CD14-positive monocyte (primary cell): ENCODE data around the gene NOL12. TPM values are rescaled to one million over a fixed set of nuclear protein-coding genes. Genes with fewer than 3 reads are reported as not detected.

ENCODE experiments used
- DNase-seq, 3 donors: peaks; one replicate each; pipeline ENCODE4 v3.0.0-alpha.2; 2011 to 2022
- H2AFZ ChIP-seq: 2 replicates; pipeline ENCODE4 v1.6.0; 2012; ENCODE audit warnings: mild to moderate bottlenecking, low read depth, low read length, inconsistent platforms; ENCODE audit not compliant: insufficient read depth, poor library complexity, severe bottlenecking
- H3K27ac ChIP-seq, 2 donors: 1 replicate in 1 of 2; 2 replicates in 1 of 2; pipeline ENCODE4 v1.5.1; 2012 to 2013; ENCODE audit warnings: low read length in 2 of 2, control low read depth in 1 of 2, inconsistent platforms in 1 of 2, low read depth in 1 of 2, mild to moderate bottlenecking in 1 of 2
- H3K27me3 ChIP-seq, 2 donors: one replicate each; pipeline versions ENCODE4 v1.6.0 to v1.6.1; 2011 to 2013; ENCODE audit warnings: low read length in 2 of 2; ENCODE audit not compliant: control insufficient read depth in 2 of 2, insufficient read depth in 2 of 2
- H3K36me3 ChIP-seq, 2 donors: replicated peaks in 1 of 2; 1 replicate in 1 of 2; 2 replicates in 1 of 2; pipeline versions ENCODE4 v1.5.1 to v1.6.1; 2012 to 2013; ENCODE audit warnings: low read length in 2 of 2, control low read depth in 1 of 2, inconsistent platforms in 1 of 2, mild to moderate bottlenecking in 1 of 2; ENCODE audit not compliant: insufficient read depth in 2 of 2, control insufficient read depth in 1 of 2
- H3K4me1 ChIP-seq, 2 donors: 1 replicate in 1 of 2; 2 replicates in 1 of 2; pipeline versions ENCODE4 v1.5.1 to v1.6.1; 2012 to 2013; ENCODE audit warnings: low read length in 2 of 2, control low read depth in 1 of 2, inconsistent platforms in 1 of 2, mild to moderate bottlenecking in 1 of 2, moderate library complexity in 1 of 2; ENCODE audit not compliant: insufficient read depth in 2 of 2, control insufficient read depth in 1 of 2
- H3K4me2 ChIP-seq: replicated peaks from 2 replicates; pipeline ENCODE3; 2012; ENCODE audit warnings: low read length, moderate library complexity, mild to moderate bottlenecking; ENCODE audit not compliant: poor library complexity, severe bottlenecking; ENCODE audit errors: extremely low read depth
- H3K4me3 ChIP-seq, 3 experiments: fragments of 200-600 bp in 1 of 3; sonication (generic) in 1 of 3; replicated peaks in 1 of 3; 1 replicate in 2 of 3; 2 replicates in 1 of 3; pipeline ENCODE4 v1.5.1; 2011 to 2013; ENCODE audit warnings: low read length in 3 of 3, mild to moderate bottlenecking in 3 of 3, control low read depth in 2 of 3, low read depth in 2 of 3, inconsistent platforms in 1 of 3, moderate library complexity in 1 of 3
- H3K79me2 ChIP-seq: 2 replicates; pipeline ENCODE4 v1.6.0; 2012; ENCODE audit warnings: mild to moderate bottlenecking, control low read depth, inconsistent platforms, low read length, moderate library complexity; ENCODE audit not compliant: insufficient read depth
- H3K9ac ChIP-seq: 2 replicates; pipeline ENCODE4 v1.6.0; 2017; ENCODE audit warnings: low read length, mild to moderate bottlenecking; ENCODE audit not compliant: insufficient read depth, poor library complexity, severe bottlenecking
- H3K9me3 ChIP-seq, 2 donors: replicated peaks in 1 of 2; 1 replicate in 1 of 2; 2 replicates in 1 of 2; pipeline versions ENCODE4 v1.5.1 to v1.6.1; 2012 to 2013; ENCODE audit warnings: low read length in 2 of 2, control low read depth in 1 of 2; ENCODE audit not compliant: control insufficient read depth in 1 of 2, insufficient read depth in 1 of 2
- H4K20me1 ChIP-seq: 2 replicates; pipeline ENCODE4 v1.6.0; 2012; ENCODE audit warnings: mild to moderate bottlenecking, low read length, control low read depth, moderate library complexity; ENCODE audit not compliant: insufficient read depth
- H3K27ac Mint-ChIP-seq, 7 donors: one replicate each; pipeline ENCODE4 v1.8.0; 2020; ENCODE audit warnings: mild to moderate bottlenecking in 7 of 7, mixed read lengths in 7 of 7, moderate library complexity in 6 of 7, inconsistent platforms in 2 of 7
- H3K27me3 Mint-ChIP-seq, 3 donors: one replicate each; pipeline ENCODE4 v1.8.0; 2021 to 2022; ENCODE audit warnings: low read depth in 3 of 3, mild to moderate bottlenecking in 3 of 3, mixed read lengths in 3 of 3, moderate library complexity in 3 of 3, inconsistent platforms in 1 of 3
- H3K36me3 Mint-ChIP-seq, 2 donors: one replicate each; pipeline ENCODE4 v1.8.0; 2020; ENCODE audit warnings: mixed read lengths in 2 of 2, inconsistent platforms in 1 of 2, mild to moderate bottlenecking in 1 of 2
- H3K4me1 Mint-ChIP-seq: one replicate; pipeline ENCODE4 v1.8.0; 2020; ENCODE audit warnings: mild to moderate bottlenecking, mixed read lengths
- H3K4me3 Mint-ChIP-seq, 2 donors: one replicate each; pipeline ENCODE4 v1.8.0; 2020; ENCODE audit warnings: mild to moderate bottlenecking in 2 of 2, mixed read lengths in 2 of 2, moderate library complexity in 1 of 2
- H3K9me3 Mint-ChIP-seq, 7 donors: one replicate each; pipeline ENCODE4 v1.8.0; 2020 to 2022; ENCODE audit warnings: mixed read lengths in 7 of 7, mild to moderate bottlenecking in 6 of 7, moderate library complexity in 6 of 7, inconsistent platforms in 2 of 7
- CTCF ChIP-seq: fragments of 200-600 bp; IDR thresholded peaks from one replicate; pipeline ENCODE4 v1.8.0; 2022; ENCODE audit warnings: antibody characterized with exemption, mild to moderate bottlenecking
- WGBS: methylation state at CpG from one replicate; pipeline ENCODE4 v1.1.5; 2013; ENCODE audit warnings: missing lambda C conversion rate; ENCODE audit not compliant: insufficient coverage; 5-methylcytosine and 5-hydroxymethylcytosine counted together
- intact Hi-C, 2 donors: fragments of 100-400 bp; cut with micrococcal nuclease; formaldehyde crosslinking; loops; one replicate each; pipeline versions ENCODE4 v1.15.0 to v1.15.1; 2023
- polyA plus RNA-seq, 3 donors: library from polyadenylated mRNA; depleted of rRNA in 1 of 3; unstranded in 2 of 3; stranded (reverse) in 1 of 3; fragments of 300-500 nt in 2 of 3; fragments of >200 nt in 1 of 3; fragmentation: Illumina TruSeq in 2 of 3; gene quantifications; 1 replicate in 2 of 3; 2 replicates in 1 of 3; pipeline ENCODE4 v1.2.3, GENCODE V29; 2012 to 2021

The NOL12 gene
- polyA plus RNA-seq, 3 donors, result 47.3 to 52.0 (median 49.2) TPM

GRCh38 chr22:37725551-37726240 is 39.6 kb downstream of the NOL12 start:
- over 99% methylated on average over 16 of the region's 25 CpGs for WGBS
- intact Hi-C loops, result no loop called here

More at GRCh38 chr22:37725551-37726240, 39.6 kb downstream of the NOL12 start:
- TF ChIP-seq CTCF, result no peak
- Mint-ChIP-seq H3K27me3 (peaks cover 0 to 5% (median 3%) of the 10 kb centered on the region in 3 donors), H3K27ac (no peak overlapping the region), H3K4me3 (no peak overlapping the region), H3K9me3 (peaks cover 0 to 10% (median 7%) of the 10 kb centered on the region in 7 donors), H3K36me3 (peaks cover 8 to 26% of the 10 kb centered on the region in 2 donors), H3K4me1 (peaks cover 33% of the 10 kb centered on the region)
- Histone ChIP-seq H2AFZ (no peak overlapping the region), H3K4me2 (no peak overlapping the region), H3K9me3 (no peaks in the 10 kb centered on the region), H4K20me1 (no peaks in the 10 kb centered on the region), H3K4me3 (no peak overlapping the region), H3K36me3 (no peaks in the 10 kb centered on the region), H3K79me2 (no peaks in the 10 kb centered on the region), H3K9ac (no peak overlapping the region), H3K27ac (no peak overlapping the region), H3K4me1 (peaks cover 37 to 44% of the 10 kb centered on the region in 2 donors), H3K27me3 (no peaks in the 10 kb centered on the region)
- DNase-seq, result no peak
